Neural cell (in vitro differentiated cells): ENCODE results near the gene PCSK7. TPM values are rescaled to one million over a fixed set of nuclear protein-coding genes. Genes with fewer than 3 reads are reported as not detected.

ENCODE experiments used
- H2AFZ ChIP-seq: fragments of 200-600, 300-800 bp; sonication (generic), shearing (Covaris generic); 2 replicates; pipeline ENCODE4 v1.6.0; 2014; ENCODE audit warnings: low read depth, mild to moderate bottlenecking, antibody characterized with exemption, low read length, moderate library complexity
- H3F3A ChIP-seq: fragments of 200-600 bp; shearing (Covaris generic); 2 replicates; pipeline ENCODE4 v1.6.1; 2016; ENCODE audit warnings: mild to moderate bottlenecking, moderate library complexity, mixed read lengths, antibody characterized with exemption, low read length; ENCODE audit not compliant: insufficient read depth, poor library complexity, severe bottlenecking
- H3K27ac ChIP-seq: fragments of 200-600, 300-800 bp; sonication (generic), shearing (Covaris generic); 2 replicates; pipeline ENCODE4 v1.5.1; 2014; ENCODE audit warnings: mild to moderate bottlenecking, low read length, moderate library complexity
- H3K27me3 ChIP-seq: fragments of 300-800, 200-600 bp; sonication (generic), shearing (Covaris generic); 2 replicates; pipeline ENCODE4 v1.6.0; 2014; ENCODE audit warnings: mild to moderate bottlenecking, low read depth, low read length, moderate library complexity; ENCODE audit not compliant: insufficient read depth
- H3K36me3 ChIP-seq: fragments of 300-800, 200-600 bp; sonication (generic), shearing (Covaris generic); 2 replicates; pipeline ENCODE4 v1.5.1; 2014; ENCODE audit warnings: mild to moderate bottlenecking, antibody characterized with exemption, low read length, moderate library complexity; ENCODE audit not compliant: insufficient read depth
- H3K4me2 ChIP-seq: fragments of 300-800, 200-600 bp; sonication (generic), shearing (Covaris generic); 2 replicates; pipeline ENCODE4 v1.6.0; 2014; ENCODE audit warnings: mild to moderate bottlenecking, low read length
- H3K4me3 ChIP-seq: fragments of 300-800, 200-600 bp; sonication (generic), shearing (Covaris generic); 2 replicates; pipeline ENCODE4 v1.5.1; 2014; ENCODE audit warnings: mild to moderate bottlenecking, low read length, moderate library complexity
- H3K79me2 ChIP-seq: fragments of 200-600 bp; shearing (Covaris generic); replicated peaks from 2 replicates; pipeline ENCODE4 v1.6.0; 2014; ENCODE audit warnings: mild to moderate bottlenecking, low read length, moderate library complexity; ENCODE audit not compliant: insufficient read depth
- H3K9ac ChIP-seq: fragments of 300-800, 200-600 bp; sonication (generic), shearing (Covaris generic); 2 replicates; pipeline ENCODE4 v1.6.1; 2016; ENCODE audit warnings: mild to moderate bottlenecking, low read length, mixed read lengths
- H3K9me2 ChIP-seq: fragments of 200-600 bp; shearing (Covaris generic); 2 replicates; pipeline ENCODE4 v1.6.1; 2016; ENCODE audit warnings: mild to moderate bottlenecking, low read length, mixed read lengths; ENCODE audit not compliant: insufficient read depth
- H3K9me3 ChIP-seq: fragments of 200-600, 300-800 bp; sonication (generic), shearing (Covaris generic); 2 replicates; pipeline ENCODE4 v1.6.1; 2016; ENCODE audit warnings: mild to moderate bottlenecking, mixed run types, low read length, moderate library complexity, mixed read lengths
- H4K20me1 ChIP-seq: fragments of 200-600 bp; shearing (Covaris generic); 2 replicates; pipeline ENCODE4 v1.6.1; 2016; ENCODE audit warnings: mild to moderate bottlenecking, mixed run types; ENCODE audit not compliant: insufficient read depth
- CTCF ChIP-seq: fragments of 450-650 bp; IDR thresholded peaks from 2 replicates; pipeline ENCODE4 v1.5.1; 2014; ENCODE audit warnings: antibody characterized with exemption, mild to moderate bottlenecking, moderate library complexity; ENCODE audit not compliant: poor library complexity, severe bottlenecking
- EP300 ChIP-seq: fragments of 450-650 bp; conservative IDR thresholded peaks from 2 replicates; pipeline ENCODE4 v1.6.1; 2014; ENCODE audit warnings: antibody characterized with exemption, mild to moderate bottlenecking, moderate library complexity; ENCODE audit not compliant: poor library complexity, severe bottlenecking
- EZH2 ChIP-seq: fragments of 200-600, 300-800 bp; shearing (Covaris generic), sonication (generic); IDR thresholded peaks from 2 replicates; pipeline ENCODE4 v1.6.1; 2014; ENCODE audit warnings: antibody characterized with exemption, low read length, borderline replicate concordance, mild to moderate bottlenecking; ENCODE audit not compliant: insufficient read depth, poor library complexity, severe bottlenecking
- MXI1 ChIP-seq: fragments of 450-650 bp; conservative IDR thresholded peaks from 2 replicates; pipeline ENCODE4 v1.6.1; 2014; ENCODE audit warnings: antibody characterized with exemption, mild to moderate bottlenecking; ENCODE audit not compliant: poor library complexity, severe bottlenecking
- POLR2AphosphoS5 ChIP-seq: IDR thresholded peaks from 2 replicates; pipeline ENCODE4 v1.6.1; 2012
- RAD21 ChIP-seq: fragments of 450-650 bp; conservative IDR thresholded peaks from 2 replicates; pipeline ENCODE4 v1.6.1; 2014; ENCODE audit warnings: antibody characterized with exemption, mild to moderate bottlenecking, moderate library complexity
- REST ChIP-seq: IDR thresholded peaks from 2 replicates; pipeline ENCODE4 v1.6.1; 2012; ENCODE audit warnings: borderline replicate concordance
- SMC3 ChIP-seq: fragments of 450-650 bp; conservative IDR thresholded peaks from 2 replicates; pipeline ENCODE4 v1.6.1; 2014; ENCODE audit warnings: antibody characterized with exemption, mild to moderate bottlenecking, moderate library complexity; ENCODE audit not compliant: poor library complexity
- TAF1 ChIP-seq: IDR thresholded peaks from 2 replicates; pipeline ENCODE4 v1.6.1; 2012; ENCODE audit warnings: low read depth
- polyA plus RNA-seq: library from polyadenylated mRNA; depleted of rRNA; stranded (reverse); fragments of >200 nt; gene quantifications from 2 replicates; pipeline ENCODE4 v1.2.3, GENCODE V29; 2014

The PCSK7 gene
- polyA plus RNA-seq, 1 donor from 2014 or later, result 44.4 TPM

GRCh38 chr11:117191680-117192400 is 40.0 kb downstream of the PCSK7 start:
- Histone ChIP-seq H4K20me1 (no peaks in the 10 kb centered on the region), H3K9ac (no peak overlapping the region), H3K79me2 (no peaks in the 10 kb centered on the region), H2AFZ (no peak overlapping the region), H3K9me2 (no peaks in the 10 kb centered on the region), H3K27ac (no peak overlapping the region), H3K27me3 (no peaks in the 10 kb centered on the region), H3K36me3 (no peaks in the 10 kb centered on the region), H3K4me3 (no peak overlapping the region), H3K9me3 (no peaks in the 10 kb centered on the region), H3F3A (no peaks in the 10 kb centered on the region), H3K4me2 (no peak overlapping the region)
- TF ChIP-seq SMC3, result no peak
- no peak for TF ChIP-seq CTCF
- TF ChIP-seq RAD21, result no peak
- no peak for TF ChIP-seq POLR2AphosphoS5
- no peak for TF ChIP-seq MXI1
- no peak for TF ChIP-seq EP300
- TF ChIP-seq EZH2, result no peak
- TF ChIP-seq REST, result no peak
- no peak for TF ChIP-seq TAF1

DNA sequence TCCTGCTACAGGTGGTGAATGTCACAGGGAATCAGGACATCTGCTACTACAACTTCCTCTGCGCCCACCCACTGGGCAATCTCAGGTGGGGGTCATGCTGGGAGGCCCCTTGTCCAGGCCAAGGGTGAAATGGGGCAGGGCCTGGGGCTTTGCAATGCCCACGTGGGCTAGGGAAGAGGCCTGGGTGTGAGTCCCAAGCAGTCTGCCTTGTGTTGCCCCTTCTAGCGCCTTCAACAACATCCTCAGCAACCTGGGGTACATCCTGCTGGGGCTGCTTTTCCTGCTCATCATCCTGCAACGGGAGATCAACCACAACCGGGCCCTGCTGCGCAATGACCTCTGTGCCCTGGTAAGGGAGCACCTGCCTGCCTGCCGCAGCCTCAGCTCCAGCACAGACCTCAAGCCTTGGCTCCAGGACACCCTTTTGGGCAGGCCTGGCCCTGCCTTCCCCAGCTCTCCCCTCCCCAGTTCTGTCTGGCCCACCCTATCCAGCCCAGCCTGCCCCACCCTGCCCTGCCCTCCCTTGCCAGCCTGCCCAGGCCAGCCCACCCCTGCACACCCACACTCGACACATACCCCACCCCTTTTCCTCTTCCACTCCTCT is 41.8 kb downstream of the PCSK7 start:
- Histone ChIP-seq H3K36me3 (no peaks in the 10 kb centered on the region), H4K20me1 (no peaks in the 10 kb centered on the region), H3F3A (no peaks in the 10 kb centered on the region), H3K4me3 (no peak overlapping the region), H3K9me3 (no peaks in the 10 kb centered on the region), H3K27ac (no peak overlapping the region), H3K9me2 (no peaks in the 10 kb centered on the region), H3K4me2 (no peak overlapping the region), H2AFZ (no peak overlapping the region), H3K27me3 (no peaks in the 10 kb centered on the region), H3K79me2 (no peaks in the 10 kb centered on the region), H3K9ac (no peak overlapping the region)
- TF ChIP-seq EZH2 (no peak), RAD21 (no peak)
